GM20431 (cell line): Measurements from ENCODE around the gene SRGAP3.

Source experiments
- in situ Hi-C: fragments of 300-500 bp; cut with MseI, MboI; formaldehyde crosslinking; loops from one replicate; pipeline ENCODE4 v1.15.0; 2020; ENCODE audit warnings: low sequenced_read_pairs; ENCODE audit not compliant: unreplicated experiment

SRGAP3 gene

DNA sequence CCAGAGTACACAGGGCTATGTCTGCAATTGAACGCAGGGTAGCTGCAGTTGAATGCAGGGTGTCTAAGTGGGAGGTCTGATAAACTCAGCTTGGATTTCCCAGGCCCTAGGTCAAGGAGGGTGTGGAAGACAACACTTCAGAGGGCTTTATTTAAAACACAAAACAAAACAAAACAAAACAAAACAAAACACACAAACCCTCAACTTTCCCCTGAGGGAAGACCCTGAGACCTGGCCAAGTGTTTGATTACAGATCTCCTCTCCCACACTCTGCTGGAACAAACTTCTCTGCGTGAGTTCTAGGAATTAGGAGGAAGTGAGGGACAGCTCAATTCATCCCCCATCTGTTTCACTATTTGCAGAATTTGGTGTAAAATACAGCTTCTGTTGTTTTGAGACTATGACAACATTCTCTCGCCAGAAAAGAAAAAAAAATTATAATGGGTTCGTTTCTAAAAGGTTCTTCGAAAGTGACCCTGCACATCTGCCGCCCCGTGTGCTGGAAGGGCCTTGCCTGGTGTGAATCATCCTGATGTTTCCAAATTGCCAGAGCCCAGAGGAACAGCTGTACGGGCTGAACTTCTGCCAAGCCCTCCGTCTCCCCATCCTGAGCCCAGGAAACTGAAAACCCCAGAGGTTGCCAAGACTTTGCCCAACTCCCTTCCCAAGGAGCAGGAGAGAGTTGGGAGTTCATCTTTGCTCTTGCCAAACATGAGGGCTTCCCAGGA lies 212.9 kb downstream of the SRGAP3 start:
- in situ Hi-C loops, result no loop called here

DNA sequence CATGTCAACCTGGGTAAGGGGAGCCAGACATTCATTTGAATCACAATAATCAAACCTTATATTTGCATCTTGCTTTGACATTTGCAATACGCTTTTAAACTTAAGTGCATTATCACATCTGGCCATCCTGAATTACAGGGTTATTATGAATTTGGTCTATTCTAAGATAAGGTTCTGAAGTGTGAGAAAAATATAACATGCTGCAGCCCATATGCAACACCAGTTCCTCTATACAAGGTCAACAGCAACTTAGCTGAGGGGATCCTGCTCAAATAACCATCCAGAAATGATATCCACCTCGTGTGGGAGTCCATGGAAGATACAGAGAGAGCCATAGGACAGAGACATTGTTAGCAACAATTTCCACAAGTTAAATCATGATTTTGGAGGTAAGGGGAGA lies 213.5 kb downstream of the SRGAP3 start:
- in situ Hi-C loops, result no loop called here

DNA sequence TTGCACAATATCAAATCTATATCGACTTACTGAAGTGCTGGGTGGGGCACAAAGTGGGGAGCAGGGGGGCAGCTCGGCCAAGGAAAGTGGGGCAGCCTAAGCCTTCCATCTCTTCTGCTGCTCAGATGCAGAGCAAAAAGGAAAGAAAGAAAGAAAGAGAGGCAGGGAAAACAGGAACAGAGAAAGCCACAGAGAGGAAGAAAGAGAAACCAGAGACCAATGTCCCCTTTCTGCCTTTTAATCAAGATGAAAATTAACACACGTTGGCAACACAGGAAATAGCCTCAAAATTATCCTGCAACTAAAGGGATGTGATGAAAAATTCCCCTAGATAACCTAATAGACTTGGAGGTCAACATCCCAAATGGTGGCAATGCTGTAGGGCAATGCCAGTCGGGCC lies 214.0 kb downstream of the SRGAP3 start:
- in situ Hi-C loops, result no loop called here

DNA sequence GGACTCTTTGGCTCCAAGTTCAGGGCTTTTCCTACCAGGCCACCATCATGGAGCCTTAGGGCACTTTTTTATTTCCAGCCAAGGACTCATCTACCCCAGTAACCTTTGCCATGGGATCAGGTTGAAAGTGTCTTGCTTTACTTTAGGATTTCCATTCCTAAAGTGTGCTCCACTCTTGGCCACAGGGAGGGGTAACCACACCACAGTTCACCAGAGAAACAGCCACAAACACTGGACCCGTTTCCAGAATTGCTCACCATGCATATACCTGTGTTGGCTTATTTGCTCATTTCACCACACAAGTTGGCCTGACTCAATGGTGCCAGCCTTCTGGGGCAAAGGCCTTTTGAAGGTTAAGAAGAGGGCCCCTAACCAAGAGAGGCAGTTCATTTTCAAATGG lies 215.6 kb downstream of the SRGAP3 start:
- in situ Hi-C loops, result no loop called here

DNA sequence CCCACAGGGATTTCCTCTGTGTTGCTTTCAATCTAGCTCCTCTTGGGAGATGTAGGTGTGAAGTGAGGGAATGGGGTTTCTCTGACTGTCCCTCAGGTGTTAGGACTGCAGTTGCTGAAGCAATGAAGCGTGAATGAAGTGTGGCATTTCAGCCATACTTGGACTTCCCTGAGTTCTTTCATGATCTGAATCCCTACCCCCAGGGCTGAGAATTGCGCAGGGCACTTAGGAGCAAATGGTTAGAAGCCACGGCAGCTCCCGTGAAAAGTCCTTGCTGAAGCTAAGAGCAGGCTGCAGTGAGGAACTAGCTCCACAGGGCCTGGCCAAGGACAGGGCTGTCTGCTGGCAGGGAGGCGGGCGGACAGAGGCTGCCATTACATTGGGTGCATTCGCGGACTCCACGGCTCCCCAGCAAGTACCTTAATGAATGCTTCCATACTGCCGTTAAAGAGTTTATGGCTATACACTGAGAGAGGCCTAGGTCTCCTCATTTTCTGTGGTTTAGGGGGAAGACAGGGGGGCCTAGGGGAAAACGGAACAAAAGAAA lies 217.1 kb downstream of the SRGAP3 start:
- in situ Hi-C loops, result no loop called here

DNA sequence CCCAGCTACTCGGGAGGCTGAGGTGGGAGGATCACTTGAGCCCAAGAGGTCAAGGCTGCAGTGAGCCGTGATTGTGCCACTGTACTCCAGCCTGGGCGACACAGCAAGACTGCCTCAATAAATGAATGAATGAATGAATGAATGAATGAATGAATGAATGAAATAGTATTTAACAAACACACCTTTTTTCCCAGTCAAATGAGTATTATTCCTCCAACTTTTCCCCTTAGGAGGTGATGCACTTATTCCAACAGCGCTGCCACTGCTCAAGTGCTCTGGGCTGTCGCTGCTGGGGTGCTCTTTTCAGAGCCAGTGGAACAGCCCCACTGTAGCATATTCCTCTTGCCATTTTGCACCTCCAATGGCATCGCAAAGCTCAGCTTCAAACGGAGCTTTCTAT lies 219.4 kb downstream of the SRGAP3 start:
- in situ Hi-C loops, result no loop called here

DNA sequence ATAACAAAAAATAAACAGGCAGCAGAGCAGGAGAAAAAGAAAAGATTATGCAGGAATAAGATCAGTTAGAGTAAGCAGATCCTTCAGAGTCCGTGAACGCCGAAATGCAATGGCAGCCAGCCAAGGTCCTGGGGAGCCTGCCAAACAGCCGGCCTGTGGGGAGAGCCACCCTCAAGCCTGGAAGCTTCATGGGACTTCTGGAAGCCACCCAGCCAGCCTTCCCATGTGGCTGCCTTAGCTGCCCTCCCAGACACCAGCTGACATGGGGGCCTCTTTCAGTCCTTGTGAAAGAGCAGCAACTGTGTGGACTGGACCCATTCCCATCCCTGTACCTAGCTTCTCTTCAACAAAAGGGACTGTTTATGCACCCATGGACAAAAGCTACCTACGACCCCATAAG lies 221.3 kb downstream of the SRGAP3 start:
- in situ Hi-C loops, result no loop called here

DNA sequence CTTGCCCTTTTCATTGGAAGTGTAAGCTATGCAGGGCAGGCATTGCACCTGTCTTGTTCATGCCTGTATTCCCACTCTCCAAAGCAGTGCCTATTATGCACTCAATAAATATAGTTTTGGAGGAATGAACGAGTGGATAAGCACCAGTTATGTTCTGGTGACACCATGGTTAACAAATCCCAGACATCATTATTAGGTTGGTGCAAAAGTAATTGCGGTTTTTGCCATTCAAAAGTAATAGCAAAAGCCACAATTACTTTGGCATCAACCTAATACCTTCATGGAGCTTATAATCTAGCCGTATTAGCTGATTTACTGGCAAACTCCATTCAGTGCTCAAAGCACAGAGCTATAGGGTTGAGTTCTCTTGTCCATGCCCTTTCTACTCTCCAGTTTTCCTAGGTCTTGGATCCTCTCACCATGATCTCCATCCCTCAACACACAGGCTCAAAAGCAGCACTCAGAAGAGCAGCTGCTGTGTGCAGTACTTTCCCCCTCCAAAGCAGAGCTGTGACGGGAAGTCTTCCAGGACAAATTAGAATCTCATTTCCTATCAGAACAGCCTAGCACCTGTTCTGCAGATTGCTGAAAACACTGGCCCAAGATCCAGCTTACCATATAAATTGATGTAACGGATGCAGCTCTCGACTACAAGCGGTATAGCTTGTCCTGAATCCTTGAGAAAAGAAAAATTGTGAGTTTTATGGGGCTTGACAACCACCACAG lies 223.0 kb downstream of the SRGAP3 start:
- in situ Hi-C loops, result no loop called here

DNA sequence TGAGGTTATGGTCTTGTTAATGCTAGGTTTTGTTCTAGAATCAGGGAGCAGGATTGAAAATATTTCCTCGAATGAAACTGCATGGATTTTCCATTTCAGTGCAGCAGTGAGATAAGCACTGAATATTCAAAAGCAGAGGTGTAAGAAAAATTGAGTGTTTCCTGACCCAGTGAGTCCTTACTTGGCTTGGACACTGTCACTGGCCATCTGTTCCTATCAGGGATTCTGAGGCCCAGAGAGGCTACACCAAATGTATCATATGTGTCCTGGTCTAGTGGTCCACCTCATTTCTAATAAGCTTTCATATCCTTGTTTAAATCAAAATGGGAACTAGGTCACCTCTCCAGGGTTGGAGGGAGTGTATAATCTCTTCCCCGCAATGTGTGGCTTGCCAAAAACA lies 225.1 kb downstream of the SRGAP3 start:
- in situ Hi-C loops, result no loop called here

DNA sequence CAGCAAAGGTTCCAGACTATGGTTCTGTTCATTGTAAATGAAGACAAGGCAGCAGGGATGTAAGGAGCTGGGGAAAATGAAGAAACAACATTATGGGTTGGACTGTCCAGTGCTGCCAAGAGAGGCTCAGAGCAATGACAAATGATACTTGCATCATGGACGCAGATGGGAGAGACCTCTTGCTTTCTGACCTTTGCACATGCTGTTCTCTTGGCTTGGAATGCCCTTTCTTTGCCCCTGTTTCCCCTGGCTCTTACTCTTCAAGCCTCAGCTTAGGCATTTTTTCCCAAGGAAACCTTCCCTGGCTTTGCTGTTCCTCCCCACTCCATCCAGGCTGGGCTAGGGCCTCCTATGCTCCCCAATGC lies 226.2 kb downstream of the SRGAP3 start:
- in situ Hi-C loops, result no loop called here

DNA sequence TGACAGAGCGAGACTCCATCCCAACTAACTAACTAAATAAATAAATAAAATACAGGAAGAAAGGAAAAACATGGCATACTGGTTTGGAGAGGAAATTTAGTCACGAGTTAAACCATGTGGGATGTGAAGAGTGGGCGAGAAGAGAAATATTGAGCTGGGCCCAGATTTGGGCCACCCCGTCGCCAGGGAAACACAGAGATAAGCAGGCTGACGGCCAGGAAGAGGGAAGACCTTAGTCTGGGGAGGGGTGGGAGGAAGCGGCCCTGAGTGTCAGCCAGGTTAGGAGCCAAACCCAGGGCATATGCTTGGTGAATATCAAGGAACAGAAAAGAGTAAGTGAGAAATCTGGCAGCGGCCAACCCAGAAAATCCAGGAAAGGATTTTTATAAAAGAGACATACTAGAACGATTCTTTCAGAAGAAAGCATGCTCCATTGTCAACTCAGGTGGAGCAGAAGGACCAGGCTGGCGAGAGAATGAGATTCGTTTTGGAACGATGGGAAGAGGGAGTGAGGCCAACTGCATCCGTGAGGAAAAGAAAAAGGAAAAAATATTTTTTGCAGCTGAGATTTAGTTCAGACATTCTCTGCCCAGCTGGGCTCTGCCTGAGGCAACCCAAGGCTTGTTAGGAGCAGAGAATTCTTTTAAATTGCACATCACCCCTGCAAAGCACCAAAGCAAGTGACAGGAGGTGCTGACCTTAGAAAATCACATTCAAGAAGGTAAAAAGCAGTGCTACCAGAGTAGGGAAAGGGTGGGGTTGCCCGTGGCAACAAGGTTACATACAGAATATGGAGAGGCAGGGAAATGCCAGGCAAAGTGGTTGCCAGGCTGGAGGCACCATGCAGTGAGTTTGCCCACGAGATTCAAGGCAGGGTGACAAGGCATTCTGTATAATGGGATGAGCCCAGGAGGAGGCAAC lies 226.9 kb downstream of the SRGAP3 start:
- in situ Hi-C loops, result no loop called here

DNA sequence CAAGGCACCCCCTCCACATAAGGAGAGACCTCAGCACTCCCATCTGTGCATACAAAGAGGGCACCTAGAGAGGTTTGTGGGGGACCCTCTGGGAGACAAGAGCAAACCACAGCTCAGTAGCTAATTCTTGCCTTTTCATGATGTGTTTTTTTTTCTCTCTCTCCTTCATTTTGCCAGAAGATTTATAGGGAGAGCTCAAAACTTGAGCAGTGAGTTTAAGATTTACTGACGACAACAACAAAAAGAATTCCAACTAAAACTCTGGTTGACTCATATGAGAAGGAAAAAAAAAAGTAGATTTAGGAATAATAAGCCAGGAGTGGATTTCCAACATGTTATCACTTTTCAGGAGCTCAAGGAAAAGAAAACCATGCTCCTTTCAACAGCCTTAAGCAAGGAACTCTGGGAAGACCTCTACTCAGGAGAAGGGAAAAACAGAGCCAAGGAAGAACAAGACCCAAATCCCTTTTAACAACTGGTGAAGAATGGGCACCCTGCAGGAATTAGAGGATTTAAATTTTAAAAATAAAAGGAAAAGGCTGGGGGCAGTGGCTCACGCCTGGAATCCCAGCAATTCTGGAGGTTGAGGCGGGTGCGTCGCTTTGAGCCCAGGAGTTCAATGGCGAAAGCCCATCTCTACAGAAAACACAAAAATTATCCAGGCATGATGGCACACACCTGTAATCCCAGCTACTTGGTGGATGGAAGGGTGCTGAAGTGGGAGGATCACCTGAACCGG lies 228.0 kb downstream of the SRGAP3 start:
- in situ Hi-C loops, result no loop called here

DNA sequence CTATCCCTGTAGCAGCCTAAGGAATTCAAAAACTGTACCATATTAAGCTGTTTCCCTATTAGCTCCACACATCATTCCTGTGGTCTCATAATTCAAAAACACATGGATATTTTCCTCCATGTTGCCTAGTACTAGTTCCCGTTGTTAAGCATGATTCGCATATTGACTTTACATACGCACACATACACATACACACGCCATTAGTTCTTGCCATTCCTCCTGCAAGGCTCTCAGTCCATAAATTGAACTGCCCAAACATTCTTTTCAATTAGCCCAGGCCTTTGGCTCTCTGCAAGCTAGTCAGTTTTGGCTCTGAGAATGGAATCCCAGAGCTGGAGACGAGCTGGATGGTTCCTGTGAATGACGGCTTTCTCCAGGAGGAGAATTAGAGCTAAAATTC lies 229.0 kb downstream of the SRGAP3 start:
- in situ Hi-C loops, result no loop called here

DNA sequence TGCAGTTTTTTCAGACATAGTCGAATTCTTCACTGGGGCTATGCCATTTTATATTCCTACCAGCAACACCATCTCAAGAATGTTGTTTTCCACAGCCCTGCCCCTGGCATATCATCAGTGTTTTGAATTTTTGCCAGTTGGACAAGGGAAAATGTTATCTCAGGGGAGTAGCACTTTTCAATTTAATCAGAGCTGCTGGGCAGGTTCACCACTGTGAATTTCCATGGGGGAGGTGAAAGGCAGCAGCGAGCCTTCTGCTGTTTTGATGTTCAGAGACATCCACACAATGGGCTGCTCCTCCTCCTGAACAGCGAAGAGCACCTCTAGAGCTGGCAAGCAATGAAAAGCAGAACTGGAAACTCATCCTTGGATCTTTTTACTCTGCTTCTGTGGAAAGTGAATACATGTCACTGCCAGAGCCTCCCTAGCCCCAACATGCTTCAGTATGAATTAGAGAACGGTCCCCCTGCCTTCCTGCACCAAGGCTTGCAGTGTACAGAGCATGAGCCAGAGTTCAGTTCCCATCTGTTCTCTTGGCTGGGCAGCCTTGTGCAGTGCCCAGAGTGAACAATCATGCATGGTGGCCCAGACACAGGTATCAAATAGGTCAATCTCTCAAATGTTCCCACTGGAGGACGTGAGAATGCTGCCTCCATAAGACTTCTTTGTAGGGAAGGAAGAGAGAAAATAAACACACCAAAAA lies 230.0 kb downstream of the SRGAP3 start:
- in situ Hi-C loops, result no loop called here

DNA sequence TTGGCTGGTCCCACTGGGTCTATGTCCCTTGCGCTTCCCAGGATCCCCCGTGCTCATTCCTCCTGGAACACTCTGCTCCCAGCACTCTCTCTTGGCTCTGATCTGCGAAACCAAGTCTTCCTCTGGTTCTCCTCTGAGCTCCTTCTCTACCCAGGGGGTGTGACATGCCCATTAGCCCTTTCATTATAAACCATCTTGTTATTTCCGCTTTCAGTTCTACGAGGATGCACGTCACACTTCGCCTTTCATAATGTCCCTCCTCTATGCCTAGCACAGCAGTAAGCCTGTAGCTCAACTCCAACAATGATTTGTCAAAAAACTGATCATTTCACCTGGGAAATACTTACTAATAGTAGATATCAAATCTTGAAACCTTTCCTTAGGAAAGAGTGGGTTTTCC lies 234.2 kb downstream of the SRGAP3 start:
- in situ Hi-C loops, result no loop called here

DNA sequence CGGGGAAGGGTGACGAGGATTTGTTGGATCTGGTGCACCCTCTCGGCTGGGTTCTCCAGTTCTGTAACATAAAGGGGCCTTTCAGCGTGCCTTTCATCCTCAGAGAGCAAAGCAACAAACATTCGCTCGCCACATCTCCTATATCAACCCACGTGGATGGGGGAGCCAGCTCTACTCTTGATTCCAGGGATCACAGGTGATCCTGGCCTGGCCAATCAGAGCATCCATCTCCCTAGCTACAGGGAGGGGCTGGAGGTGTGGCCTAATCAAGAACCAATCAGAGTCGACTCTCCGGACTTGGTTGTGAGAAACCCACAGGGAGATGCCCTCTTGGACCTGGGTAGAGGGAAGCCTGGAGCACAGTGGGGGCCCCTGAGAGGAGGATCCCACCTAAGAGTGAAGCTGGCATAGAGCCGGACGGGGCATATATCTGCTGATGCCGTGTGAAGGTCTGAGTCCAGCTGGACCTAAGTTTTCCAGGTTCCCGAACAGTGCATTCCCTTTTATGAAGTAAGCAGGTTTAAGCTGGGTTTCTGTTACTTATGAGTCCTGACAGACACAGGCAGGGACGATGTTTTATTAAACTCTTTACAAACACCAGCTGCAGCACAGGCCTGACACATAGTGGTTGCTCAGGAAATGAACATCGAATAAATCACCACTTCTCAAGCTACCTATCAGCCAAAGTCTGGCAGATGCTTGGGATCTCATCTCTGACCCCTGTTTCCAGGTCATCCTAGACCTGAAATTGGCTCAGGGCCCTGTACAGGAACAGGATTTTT lies 235.5 kb downstream of the SRGAP3 start:
- in situ Hi-C loops, result no loop called here

DNA sequence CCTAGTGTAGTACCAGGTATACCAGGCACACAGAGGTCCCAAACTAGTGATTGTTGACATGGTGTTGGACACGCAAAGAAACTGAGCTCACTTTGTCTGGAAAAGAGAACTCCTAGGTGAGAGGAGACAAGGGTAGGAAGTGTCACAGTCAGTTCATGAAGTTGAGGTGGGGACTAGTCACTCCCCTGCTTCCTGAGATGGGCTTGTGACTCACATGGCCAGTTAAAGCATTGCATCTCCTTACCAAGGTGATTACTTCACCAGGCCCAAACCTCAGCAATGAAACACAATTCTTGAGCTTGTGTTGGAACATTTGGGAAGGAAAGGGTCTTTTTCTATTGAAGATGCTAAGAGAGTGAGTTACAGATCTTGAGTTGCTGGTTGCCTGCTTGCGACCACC lies 236.9 kb downstream of the SRGAP3 start:
- in situ Hi-C loops, result no loop called here

DNA sequence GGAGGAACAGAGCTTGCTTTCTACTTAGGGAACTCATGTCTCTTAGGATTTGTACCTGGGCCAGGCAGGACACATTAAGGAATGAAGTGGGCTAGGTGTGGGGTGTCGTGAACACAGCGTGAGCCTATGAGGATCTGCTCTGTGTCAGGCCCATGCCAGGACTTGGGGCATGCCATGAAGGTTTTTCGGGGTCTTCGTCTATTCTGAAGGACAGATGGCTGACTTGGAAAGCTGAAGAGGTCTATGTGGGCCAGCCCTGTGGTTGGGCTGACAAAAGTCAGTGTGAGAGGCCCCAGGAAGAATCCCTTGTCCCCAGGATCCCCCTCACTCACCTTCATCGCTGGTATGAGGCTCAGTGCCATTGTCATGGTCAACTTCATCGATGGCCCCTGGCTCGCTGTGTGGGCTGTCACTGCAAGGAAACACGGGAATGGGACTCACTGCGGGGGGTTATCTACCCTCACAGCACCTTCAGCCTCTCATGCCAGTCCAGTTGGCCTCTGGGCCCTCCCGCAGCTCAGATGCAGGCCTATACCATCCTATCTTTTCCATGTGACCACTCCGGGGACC lies 239.4 kb downstream of the SRGAP3 start:
- in situ Hi-C loops, result no loop called here
